NT2/D1 (cell line): ENCODE data around the gene THEM4.
"Not testable (repeated sequence)": the region's sequence is repeated elsewhere in the genome, so short reads cannot be mapped to it uniquely, and the experiment has no call there.

ENCODE experiments used
- DNase-seq: peaks from one replicate; pipeline ENCODE4 v3.0.0-alpha.2; 2011; ENCODE audit warnings: low read depth, low spot score
- H3K27me3 ChIP-seq: 2 replicates; pipeline ENCODE4 v1.6.0; 2011; ENCODE audit warnings: mild to moderate bottlenecking; ENCODE audit not compliant: insufficient read length, insufficient read depth
- H3K36me3 ChIP-seq: 2 replicates; pipeline ENCODE4 v1.6.1; 2011; ENCODE audit warnings: mild to moderate bottlenecking, low read length, mixed read lengths; ENCODE audit not compliant: insufficient read depth, insufficient read length
- H3K4me1 ChIP-seq: 2 replicates; pipeline ENCODE4 v1.5.1; 2011; ENCODE audit not compliant: insufficient read depth, insufficient read length
- H3K4me3 ChIP-seq: 2 replicates; pipeline ENCODE4 v1.5.1; 2011; ENCODE audit warnings: low read depth; ENCODE audit not compliant: insufficient read length
- H3K9ac ChIP-seq: 2 replicates; pipeline ENCODE4 v1.6.0; 2011; ENCODE audit warnings: low read depth; ENCODE audit not compliant: insufficient read length
- H3K9me3 ChIP-seq: 2 replicates; pipeline ENCODE4 v1.5.1; 2011; ENCODE audit warnings: mild to moderate bottlenecking, low read length; ENCODE audit not compliant: insufficient read depth
- SUZ12 ChIP-seq: IDR thresholded peaks from 2 replicates; pipeline ENCODE4 v1.6.1; 2011; ENCODE audit not compliant: insufficient read length, insufficient read depth; ENCODE audit errors: extremely low read depth
- YY1 ChIP-seq: IDR thresholded peaks from 2 replicates; pipeline ENCODE4 v1.6.1; 2011; ENCODE audit not compliant: insufficient read length, insufficient read depth
- ZNF274 ChIP-seq: IDR thresholded peaks from 2 replicates; pipeline ENCODE4 v1.6.1; 2011; ENCODE audit warnings: mild to moderate bottlenecking, low read depth, low read length

Gene THEM4

GRCh38 chr1:151881479-151881878, 27.8 kb downstream of the THEM4 start:
- Histone ChIP-seq H3K27me3 (no peaks in the 10 kb centered on the region), H3K9ac (no peak overlapping the region), H3K4me1 (no peaks in the 10 kb centered on the region), H3K9me3 (no peaks in the 10 kb centered on the region), H3K36me3 (peaks cover 22% of the 10 kb centered on the region), H3K4me3 (no peak overlapping the region)
- TF ChIP-seq ZNF274, result no peak
- no peak for DNase-seq

DNA sequence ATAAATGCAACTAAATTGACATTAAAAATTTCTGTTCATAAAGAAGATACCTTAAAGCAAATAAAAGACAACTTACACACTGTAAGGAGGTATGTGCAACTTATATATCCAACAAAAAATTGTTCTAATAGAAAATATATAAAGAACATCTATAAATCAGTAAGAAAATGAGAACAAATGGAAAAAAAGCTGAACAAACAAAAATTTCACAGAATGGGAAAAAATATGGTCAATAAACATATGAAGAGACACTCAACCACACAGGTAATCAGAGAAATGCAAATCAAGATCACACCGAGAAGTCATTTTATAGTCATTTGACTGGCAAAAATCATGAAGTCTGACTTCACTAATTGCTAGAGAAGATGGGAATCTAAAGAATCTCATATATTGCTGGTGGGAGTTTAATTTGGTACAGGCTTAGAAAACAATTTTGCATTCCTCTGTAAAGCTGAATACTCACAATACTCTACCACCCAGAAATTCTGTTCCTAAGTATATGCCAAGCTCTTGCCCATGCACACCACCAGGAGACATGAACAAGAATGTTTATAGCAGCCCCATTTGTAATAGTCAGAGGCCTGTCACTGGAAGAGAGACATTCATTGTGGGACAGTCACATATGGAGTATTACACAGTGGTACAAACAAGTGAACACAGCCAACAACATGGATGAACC, 33.8 kb downstream of the THEM4 start:
- no peak for DNase-seq
- H3K27me3 ChIP-seq, result no peaks in the 10 kb centered on the region
- H3K9me3 ChIP-seq, result no peaks in the 10 kb centered on the region
- TF ChIP-seq YY1 (no peak), ZNF274 (no peak), SUZ12 (no peak)
- H3K4me3 ChIP-seq, result no peak overlapping the region
- H3K9ac ChIP-seq, result no peak overlapping the region
- H3K4me1 ChIP-seq, result no peaks in the 10 kb centered on the region
- peaks cover 38% of the 10 kb centered on the region for H3K36me3 ChIP-seq

GRCh38 chr1:151872776-151873175, 36.5 kb downstream of the THEM4 start:
- DNase-seq, H3K9ac ChIP-seq, H3K4me1 ChIP-seq, H3K4me3 ChIP-seq, H3K9me3 ChIP-seq, H3K27me3 ChIP-seq: not testable (repeated sequence)
- peaks cover 33% of the 10 kb centered on the region for H3K36me3 ChIP-seq

DNA sequence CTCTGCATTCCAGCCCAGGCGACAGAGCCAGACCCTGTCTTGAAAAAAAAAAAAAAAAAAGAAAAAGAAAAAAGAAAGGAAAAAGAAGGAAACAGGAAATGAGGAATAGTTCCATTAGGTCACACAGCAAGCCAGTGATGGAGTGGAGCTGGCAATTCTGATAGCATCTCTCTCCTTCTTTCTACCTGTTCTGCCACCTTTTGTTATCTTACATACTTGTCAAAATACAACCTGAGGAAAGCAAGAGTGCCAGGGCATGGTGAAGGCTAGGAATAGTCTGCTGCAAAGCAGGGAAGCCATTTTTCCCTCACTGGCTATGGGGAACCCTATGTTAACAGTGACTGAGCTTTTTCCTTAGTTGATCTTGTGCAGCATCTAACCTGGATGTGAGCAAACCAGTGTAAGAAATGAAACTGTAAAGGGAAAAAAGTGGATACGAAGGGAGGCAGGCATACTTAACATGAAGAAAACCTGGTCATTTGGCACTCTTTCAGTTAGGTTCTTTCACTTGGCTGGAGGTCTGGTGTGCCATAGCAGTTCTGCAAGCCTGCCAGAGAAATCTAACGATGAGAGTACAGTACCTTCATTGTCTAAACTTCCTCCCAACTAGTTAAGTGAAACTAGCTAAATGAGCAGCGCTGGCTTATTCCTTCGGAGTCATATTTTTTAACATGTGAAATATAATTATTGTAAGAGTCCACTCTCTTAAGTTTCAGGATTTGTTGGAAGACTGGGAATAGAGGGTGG, 37.9 kb downstream of the THEM4 start:
- Histone ChIP-seq H3K36me3 (peaks cover 26% of the 10 kb centered on the region), H3K9ac (no peak overlapping the region), H3K4me3 (no peak overlapping the region), H3K9me3 (no peaks in the 10 kb centered on the region), H3K27me3 (no peaks in the 10 kb centered on the region), H3K4me1 (no peaks in the 10 kb centered on the region)
- DNase-seq, result no peak
- TF ChIP-seq ZNF274, result no peak
- no peak for TF ChIP-seq SUZ12
- TF ChIP-seq YY1, result no peak

- H3K9me3 ChIP-seq, result no peaks in the 10 kb centered on the region
- peaks cover 3% of the 10 kb centered on the region for H3K36me3 ChIP-seq
- peaks cover 5% of the 10 kb centered on the region for H3K4me1 ChIP-seq
- H3K4me3 ChIP-seq, result no peak overlapping the region
- peaks cover 3% of the 10 kb centered on the region for H3K27me3 ChIP-seq
- no peak overlapping the region for H3K9ac ChIP-seq
- no peak for DNase-seq
- no peak for TF ChIP-seq SUZ12
- TF ChIP-seq YY1, result no peak
These were observed 40.8 kb downstream of the THEM4 start for GRCh38 chr1:151868486-151868885.

DNA sequence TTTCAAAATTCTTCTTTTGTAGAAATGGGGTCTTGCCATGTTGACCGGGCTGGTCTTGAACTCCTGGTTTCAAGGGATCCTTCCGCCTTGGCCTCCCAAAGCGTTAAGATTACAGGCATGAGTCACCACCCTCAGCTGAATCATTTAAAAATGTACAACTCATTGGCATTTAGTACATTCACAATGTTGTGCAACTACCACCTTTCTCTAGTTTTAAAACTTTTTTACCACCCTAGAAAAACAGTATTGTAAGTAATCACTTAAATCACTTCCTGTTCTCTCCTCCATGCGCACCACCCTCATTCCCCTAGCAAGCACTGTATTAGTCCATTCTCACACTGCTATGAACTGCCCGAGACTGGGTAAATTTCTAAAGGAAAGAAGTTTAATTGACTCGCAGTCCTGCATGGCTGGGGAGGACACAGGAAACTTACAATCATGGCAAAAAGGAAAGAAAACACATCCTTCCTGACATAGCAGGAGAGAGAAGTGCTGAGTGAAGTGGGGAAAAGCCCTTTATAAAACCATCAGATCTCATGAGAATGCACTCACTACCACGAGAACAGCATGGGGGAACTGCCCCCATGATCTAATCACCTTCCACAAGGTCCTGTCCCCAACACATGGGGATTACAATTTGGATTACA, 41.4 kb downstream of the THEM4 start:
- TF ChIP-seq ZNF274 (no peak), SUZ12 (no peak)
- H3K4me1 ChIP-seq, result peaks cover 5% of the 10 kb centered on the region
- no peaks in the 10 kb centered on the region for H3K9me3 ChIP-seq
- peaks cover 2% of the 10 kb centered on the region for H3K36me3 ChIP-seq
- no peak overlapping the region for H3K9ac ChIP-seq
- peaks cover 3% of the 10 kb centered on the region for H3K27me3 ChIP-seq
- no peak for DNase-seq
- H3K4me3 ChIP-seq, result no peak overlapping the region

- Histone ChIP-seq H3K36me3 (no peaks in the 10 kb centered on the region), H3K9ac (no peak overlapping the region), H3K4me1 (peaks cover 5% of the 10 kb centered on the region), H3K9me3 (no peaks in the 10 kb centered on the region), H3K27me3 (peaks cover 8% of the 10 kb centered on the region), H3K4me3 (no peak overlapping the region)
- TF ChIP-seq ZNF274, result no peak
- TF ChIP-seq YY1, result no peak
- no peak for TF ChIP-seq SUZ12
- no peak for DNase-seq
These were observed 42.0 kb downstream of the THEM4 start for GRCh38 chr1:151867321-151867720.
